NCI-H748 treated with DMSO at 0.1 percent for 48 hours (cell line): ENCODE results near the gene ZNF76.
A peak's percentile ranks its signal among the peaks of the same experiment; 100 is the strongest.

Experiments used
- DNase-seq: peaks from one replicate; lab custom pipeline; 2025; lab: John Stamatoyannopoulos, UW

The ZNF76 gene

GRCh38 chr6:35330541-35331119 is 71.1 kb downstream of the ZNF76 start:
- DNase-seq = no peak

DNA sequence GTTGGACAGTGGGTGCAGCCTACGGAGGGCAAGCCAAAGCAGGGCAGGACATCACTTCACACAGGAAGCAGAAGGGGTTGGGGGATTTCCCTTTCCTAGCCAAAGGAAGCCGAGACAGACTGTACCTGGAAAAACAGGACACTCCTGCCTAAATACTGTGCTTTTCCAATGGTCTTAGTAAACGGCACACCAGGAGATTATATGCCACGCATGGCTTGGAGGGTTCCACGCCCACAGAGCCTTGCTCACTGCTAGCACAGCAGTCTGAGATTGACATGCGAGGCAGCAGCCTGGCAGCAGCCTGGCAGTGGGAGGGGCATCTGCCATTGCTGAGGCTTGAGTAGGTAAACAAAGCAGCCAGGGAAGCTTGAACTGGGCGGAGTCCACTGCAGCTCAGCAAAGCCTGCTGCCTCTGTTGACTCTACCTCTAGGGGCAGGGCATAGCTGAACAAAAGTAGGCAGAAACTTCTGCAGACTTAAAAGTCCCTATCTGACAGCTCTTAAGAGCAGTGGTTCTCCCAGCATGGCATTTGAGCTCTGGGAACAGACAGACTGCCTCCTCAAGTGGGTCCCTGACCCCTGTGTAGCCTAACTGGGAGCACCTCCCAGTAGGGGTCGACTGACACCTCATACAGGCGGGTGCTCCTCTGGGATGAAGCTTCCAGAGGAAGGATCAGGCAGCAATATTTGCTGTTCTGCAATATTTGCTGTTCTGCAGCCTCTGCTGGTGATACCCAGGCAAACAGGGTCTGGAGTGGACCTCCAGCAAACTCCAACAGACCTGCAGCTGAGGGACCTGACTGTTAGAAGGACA is 72.7 kb downstream of the ZNF76 start:
- peak; percentile 73 for DNase-seq

DNA sequence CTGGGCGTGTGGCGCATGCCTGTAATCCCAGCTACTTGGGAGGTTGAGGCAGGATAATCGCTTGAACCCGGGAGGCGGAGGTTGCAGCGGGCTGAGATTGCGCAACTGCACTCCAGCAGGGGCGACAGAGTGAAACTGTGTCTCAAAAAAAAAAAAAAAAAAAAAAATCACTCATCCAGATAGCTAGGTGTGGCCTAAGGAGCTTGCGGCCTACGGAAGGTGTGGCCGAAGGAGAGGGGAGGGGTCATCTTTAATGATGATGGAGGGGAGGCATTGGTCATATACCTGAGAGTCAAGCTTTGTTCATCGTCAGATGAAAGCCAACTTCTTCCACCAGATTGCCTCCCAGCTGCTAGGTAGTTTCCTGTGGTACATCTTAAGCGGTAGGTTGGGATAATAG is 82.0 kb downstream of the ZNF76 start:
- no peak for DNase-seq

- peak; percentile 94 for DNase-seq
Measured at GRCh38 chr6:35342258-35343091, 82.9 kb downstream of the ZNF76 start, which contains the start of gene PPARD. Gene PPARD, plus strand, starts transcription at chr6:35342558. Its CDS starts 68,530 bp downstream, at chr6:35411088.

DNA sequence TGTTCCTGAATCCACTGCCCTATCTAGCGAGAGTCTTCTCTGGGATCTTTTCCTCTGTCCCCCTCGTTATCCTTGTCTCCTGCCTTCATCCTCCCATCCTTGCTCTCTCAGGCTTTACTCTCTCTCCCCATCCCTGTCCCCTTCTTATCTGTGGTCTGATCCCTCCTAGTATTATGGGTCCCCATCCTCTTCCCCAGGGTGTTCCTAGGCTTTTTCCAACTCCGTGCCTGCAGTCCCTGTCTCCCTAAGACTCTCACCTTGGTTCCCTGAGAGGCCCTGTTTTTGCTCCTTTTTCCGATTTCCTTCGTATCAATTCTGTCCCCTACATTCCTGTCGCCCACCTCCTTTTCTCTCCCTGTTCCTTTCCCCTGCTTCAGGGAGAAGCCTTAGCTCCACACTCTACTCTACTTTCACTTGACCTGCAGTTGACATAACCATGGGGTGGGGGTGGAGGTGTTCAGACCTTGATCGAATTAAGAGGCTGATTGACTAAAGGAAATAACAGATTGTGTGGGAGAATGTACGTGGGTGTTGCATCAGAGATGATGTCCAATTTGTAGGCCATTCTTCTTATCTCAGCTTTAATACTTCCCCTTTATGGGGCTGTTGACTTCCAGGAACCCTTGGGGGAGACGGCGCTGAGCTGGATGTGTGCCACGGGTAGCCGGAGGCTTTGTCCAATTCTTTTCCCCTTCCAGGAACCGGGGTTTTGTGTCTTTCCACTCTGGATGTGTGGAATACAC is 83.7 kb downstream of the ZNF76 start:
- DNase-seq = no peak

- no peak for DNase-seq
Measured at GRCh38 chr6:35343835-35344550, 84.5 kb downstream of the ZNF76 start.
